Osteocyte (in vitro differentiated cells): Measurements from ENCODE around the gene JPH4. TPM values are rescaled to one million over a fixed set of nuclear protein-coding genes. Genes with fewer than 3 reads are reported as not detected.

Experiments
- DNase-seq: peaks from one replicate; pipeline ENCODE4 v3.0.0; 2021; ENCODE audit warnings: mixed read lengths; ENCODE audit not compliant: unreplicated experiment; ENCODE audit errors: extremely low spot score
- H3K27ac Mint-ChIP-seq: one replicate; pipeline ENCODE4 v1.8.0; 2021; ENCODE audit warnings: mild to moderate bottlenecking, mixed read lengths; ENCODE audit not compliant: unreplicated experiment
- H3K27me3 Mint-ChIP-seq: one replicate; pipeline ENCODE4 v1.8.0; 2021; ENCODE audit warnings: mixed read lengths; ENCODE audit not compliant: unreplicated experiment
- H3K36me3 Mint-ChIP-seq: one replicate; pipeline ENCODE4 v1.8.0; 2021; ENCODE audit warnings: mixed read lengths; ENCODE audit not compliant: unreplicated experiment
- H3K4me1 Mint-ChIP-seq: one replicate; pipeline ENCODE4 v1.8.0; 2021; ENCODE audit warnings: mixed read lengths; ENCODE audit not compliant: unreplicated experiment
- H3K4me3 Mint-ChIP-seq: one replicate; pipeline ENCODE4 v1.8.0; 2021; ENCODE audit warnings: mild to moderate bottlenecking, moderate library complexity, mixed read lengths; ENCODE audit not compliant: unreplicated experiment
- H3K9me3 Mint-ChIP-seq: one replicate; pipeline ENCODE4 v1.8.0; 2021; ENCODE audit warnings: mixed read lengths; ENCODE audit not compliant: unreplicated experiment
- CTCF ChIP-seq: fragments of 200-600 bp; sonication (generic); IDR thresholded peaks from 2 replicates; pipeline ENCODE4 v1.5.0; 2021; ENCODE audit warnings: antibody characterized with exemption, mild to moderate bottlenecking, moderate library complexity
- total RNA-seq: library from RNA; stranded (reverse); gene quantifications from 2 replicates; pipeline ENCODE4 v1.2.1, GENCODE V29; 2021

Gene JPH4
- total RNA-seq, 1 donor from 2014 or later, result not detected

GRCh38 chr14:23573384-23574015 lies 5.1 kb downstream of the JPH4 start:
- no peak for DNase-seq
- peaks cover 17% of the 10 kb centered on the region for H3K4me1 Mint-ChIP-seq
- TF ChIP-seq CTCF, result no peak
- no peaks in the 10 kb centered on the region for H3K9me3 Mint-ChIP-seq
- H3K36me3 Mint-ChIP-seq, result no peaks in the 10 kb centered on the region
- H3K4me3 Mint-ChIP-seq, result no peak overlapping the region
- H3K27ac Mint-ChIP-seq, result no peak overlapping the region
- peaks cover 52% of the 10 kb centered on the region for H3K27me3 Mint-ChIP-seq

- Mint-ChIP-seq H3K4me3 (no peak overlapping the region), H3K36me3 (no peaks in the 10 kb centered on the region), H3K4me1 (peaks cover 17% of the 10 kb centered on the region), H3K9me3 (no peaks in the 10 kb centered on the region), H3K27me3 (peaks cover 46% of the 10 kb centered on the region), H3K27ac (no peak overlapping the region)
- no peak for TF ChIP-seq CTCF
- DNase-seq, result no peak
Measured at GRCh38 chr14:23572836-23573235, 5.8 kb downstream of the JPH4 start.

- no peak overlapping the region for H3K27ac Mint-ChIP-seq
- DNase-seq, result no peak
Measured at GRCh38 chr14:23572524-23572828, 6.1 kb downstream of the JPH4 start.

GRCh38 chr14:23571701-23572523 lies 6.7 kb downstream of the JPH4 start:
- no peak for TF ChIP-seq CTCF
- no peak for DNase-seq
- peaks cover 25% of the 10 kb centered on the region for H3K4me1 Mint-ChIP-seq
- no peak overlapping the region for H3K4me3 Mint-ChIP-seq
- H3K27ac Mint-ChIP-seq, result no peak overlapping the region
- H3K9me3 Mint-ChIP-seq, result no peaks in the 10 kb centered on the region
- H3K27me3 Mint-ChIP-seq, result peaks cover 42% of the 10 kb centered on the region
- no peaks in the 10 kb centered on the region for H3K36me3 Mint-ChIP-seq

More at GRCh38 chr14:23572524-23572828, 6.1 kb downstream of the JPH4 start:
- no peak overlapping the region for H3K4me3 Mint-ChIP-seq
- H3K27me3 Mint-ChIP-seq, result peaks cover 45% of the 10 kb centered on the region
- TF ChIP-seq CTCF, result no peak
- no peaks in the 10 kb centered on the region for H3K36me3 Mint-ChIP-seq
- H3K4me1 Mint-ChIP-seq, result peaks cover 20% of the 10 kb centered on the region
- H3K9me3 Mint-ChIP-seq, result no peaks in the 10 kb centered on the region

DNA sequence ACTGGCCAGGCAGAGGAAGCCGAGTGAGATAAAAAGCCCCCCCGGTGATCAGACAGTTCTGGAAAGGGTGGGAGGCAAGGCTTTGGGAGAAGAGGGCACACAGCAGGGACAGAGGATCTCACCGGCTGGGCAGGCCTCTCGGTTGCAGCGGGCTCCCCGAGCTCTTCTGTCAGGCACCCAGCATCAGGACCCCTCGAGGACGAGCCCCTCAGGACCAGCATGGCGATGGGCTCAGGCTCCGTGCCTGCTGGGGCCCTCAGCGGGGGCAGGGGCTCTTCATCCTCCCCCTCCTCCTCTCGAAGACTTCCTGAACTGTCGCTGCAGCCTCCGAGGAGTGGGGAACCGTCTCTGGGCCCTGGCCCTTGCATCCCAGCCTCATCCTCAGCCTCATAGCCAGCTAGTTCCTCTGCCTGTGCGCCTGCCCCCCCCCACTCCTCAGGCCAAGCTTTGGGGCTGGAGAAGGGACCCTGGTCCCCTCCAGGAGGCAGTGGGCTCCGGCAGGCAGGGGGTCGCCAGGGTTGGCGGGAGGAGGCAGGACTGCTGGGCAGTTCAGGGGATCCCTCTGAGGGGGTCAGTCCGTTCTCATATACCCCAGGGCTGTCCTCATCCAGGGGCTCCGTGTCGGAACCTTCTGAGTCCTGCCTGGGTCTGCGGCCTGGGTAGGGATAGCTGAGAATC lies 7.6 kb downstream of the JPH4 start:
- no peaks in the 10 kb centered on the region for H3K9me3 Mint-ChIP-seq
- no peak overlapping the region for H3K4me3 Mint-ChIP-seq
- peaks cover 35% of the 10 kb centered on the region for H3K27me3 Mint-ChIP-seq
- no peak for DNase-seq
- peaks cover 23% of the 10 kb centered on the region for H3K4me1 Mint-ChIP-seq
- TF ChIP-seq CTCF, result no peak
- no peaks in the 10 kb centered on the region for H3K36me3 Mint-ChIP-seq
- no peak overlapping the region for H3K27ac Mint-ChIP-seq
